ENCODE measurements around the gene OPCML.

DNA sequence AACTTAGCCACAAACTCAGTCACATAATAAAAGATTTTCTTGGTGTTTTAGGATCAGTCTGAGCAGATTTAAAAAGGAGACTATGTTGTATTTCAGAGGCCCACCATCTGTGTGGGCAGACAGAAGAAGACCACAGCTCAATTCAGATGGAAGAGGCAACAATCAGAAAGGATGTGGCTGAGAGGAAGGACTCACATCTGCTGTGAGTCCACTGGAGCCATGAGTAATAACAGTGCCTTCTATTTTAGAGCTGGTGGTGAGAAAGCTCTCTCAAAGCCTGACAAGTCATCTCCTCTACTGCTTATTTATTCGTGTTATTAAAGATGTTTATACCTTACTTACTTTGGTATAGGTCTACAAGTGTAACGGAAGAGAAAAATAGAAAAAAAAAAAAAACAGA, 357.2 kb downstream of the OPCML start:
- TF ChIP-seq, protein P1, sequence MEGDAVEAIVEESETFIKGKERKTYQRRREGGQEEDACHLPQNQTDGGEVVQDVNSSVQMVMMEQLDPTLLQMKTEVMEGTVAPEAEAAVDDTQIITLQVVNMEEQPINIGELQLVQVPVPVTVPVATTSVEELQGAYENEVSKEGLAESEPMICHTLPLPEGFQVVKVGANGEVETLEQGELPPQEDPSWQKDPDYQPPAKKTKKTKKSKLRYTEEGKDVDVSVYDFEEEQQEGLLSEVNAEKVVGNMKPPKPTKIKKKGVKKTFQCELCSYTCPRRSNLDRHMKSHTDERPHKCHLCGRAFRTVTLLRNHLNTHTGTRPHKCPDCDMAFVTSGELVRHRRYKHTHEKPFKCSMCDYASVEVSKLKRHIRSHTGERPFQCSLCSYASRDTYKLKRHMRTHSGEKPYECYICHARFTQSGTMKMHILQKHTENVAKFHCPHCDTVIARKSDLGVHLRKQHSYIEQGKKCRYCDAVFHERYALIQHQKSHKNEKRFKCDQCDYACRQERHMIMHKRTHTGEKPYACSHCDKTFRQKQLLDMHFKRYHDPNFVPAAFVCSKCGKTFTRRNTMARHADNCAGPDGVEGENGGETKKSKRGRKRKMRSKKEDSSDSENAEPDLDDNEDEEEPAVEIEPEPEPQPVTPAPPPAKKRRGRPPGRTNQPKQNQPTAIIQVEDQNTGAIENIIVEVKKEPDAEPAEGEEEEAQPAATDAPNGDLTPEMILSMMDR (IDR thresholded peaks at IDR 0.05; ENCODE audit: low read depth, low read length, poor library complexity, severe bottlenecking): no peak
- TF ChIP-seq EZH2phosphoT487 (IDR thresholded peaks at IDR 0.05; ENCODE audit: borderline replicate concordance, low read length): no peak

Data from DOHH2 (cell line).